GM23338 (cell line): ENCODE results near the gene DHX36. TPM values are rescaled to one million over a fixed set of nuclear protein-coding genes. Genes with fewer than 3 reads are reported as not detected.

ENCODE experiments used
- ATAC-seq: fragments of 200-7000 bp; cut with Tn5 transposase; 3 replicates; pipeline ENCODE4 v1.9.1; 2020
- DNase-seq: peaks from one replicate; pipeline ENCODE4 v3.0.0-alpha.2; 2015; ENCODE audit warnings: low spot score
- H2AFZ ChIP-seq: fragments of 200-600 bp; sonication (generic); 2 replicates; pipeline ENCODE4 v1.8.0; 2016; ENCODE audit warnings: antibody characterized with exemption, mild to moderate bottlenecking, moderate library complexity
- H3F3A ChIP-seq: fragments of 200-600 bp; sonication (generic); replicated peaks from 2 replicates; pipeline ENCODE4 v1.8.0; 2017; ENCODE audit warnings: antibody characterized with exemption, mixed run types, low read depth
- H3K27ac ChIP-seq: fragments of 200-600 bp; sonication (generic); 2 replicates; pipeline ENCODE4 v1.6.1; 2016; ENCODE audit warnings: low read depth
- H3K27me3 ChIP-seq: fragments of 200-600 bp; sonication (generic); 2 replicates; pipeline ENCODE4 v1.8.0; 2016; ENCODE audit warnings: mild to moderate bottlenecking, mixed run types, moderate library complexity; ENCODE audit not compliant: insufficient read depth
- H3K36me3 ChIP-seq: fragments of 200-600 bp; sonication (generic); 2 replicates; pipeline ENCODE4 v1.8.0; 2016; ENCODE audit warnings: mild to moderate bottlenecking; ENCODE audit not compliant: insufficient read depth
- H3K4me1 ChIP-seq: fragments of 200-600 bp; sonication (generic); 2 replicates; pipeline ENCODE4 v1.8.0; 2016; ENCODE audit warnings: mild to moderate bottlenecking, moderate library complexity; ENCODE audit not compliant: insufficient read depth
- H3K4me2 ChIP-seq: fragments of 200-600 bp; sonication (generic); 2 replicates; pipeline ENCODE4 v1.7.1; 2017; ENCODE audit warnings: mixed run types
- H3K4me3 ChIP-seq: fragments of 200-600 bp; sonication (generic); 2 replicates; pipeline ENCODE4 v1.6.1; 2016; ENCODE audit warnings: mixed run types
- H3K79me2 ChIP-seq: fragments of 200-600 bp; sonication (generic); replicated peaks from 2 replicates; pipeline ENCODE4 v1.8.0; 2017; ENCODE audit warnings: mild to moderate bottlenecking; ENCODE audit not compliant: insufficient read depth
- H3K9me2 ChIP-seq: fragments of 200-600 bp; sonication (generic); 2 replicates; pipeline ENCODE4 v1.8.0; 2017; ENCODE audit not compliant: insufficient read depth
- H4K20me1 ChIP-seq: fragments of 200-600 bp; sonication (generic); replicated peaks from 2 replicates; pipeline ENCODE4 v1.8.0; 2017; ENCODE audit warnings: mild to moderate bottlenecking; ENCODE audit not compliant: insufficient read depth
- H3K27ac Mint-ChIP-seq: 2 replicates; pipeline ENCODE4 v1.8.0; 2020; ENCODE audit warnings: inconsistent platforms, mild to moderate bottlenecking, moderate library complexity, mixed read lengths
- H3K27me3 Mint-ChIP-seq: 3 replicates; pipeline ENCODE4 v1.8.0; 2022; ENCODE audit warnings: low read depth, mild to moderate bottlenecking, moderate library complexity, mixed read lengths, inconsistent platforms; ENCODE audit not compliant: insufficient read depth, poor library complexity
- H3K36me3 Mint-ChIP-seq: 3 replicates; pipeline ENCODE4 v1.8.0; 2021; ENCODE audit warnings: low read depth, mild to moderate bottlenecking, inconsistent platforms, moderate library complexity, mixed read lengths
- H3K4me1 Mint-ChIP-seq: 3 replicates; pipeline ENCODE4 v1.8.0; 2020; ENCODE audit warnings: mild to moderate bottlenecking, inconsistent platforms, mixed read lengths
- H3K4me3 Mint-ChIP-seq: 3 replicates; pipeline ENCODE4 v1.8.0; 2021; ENCODE audit warnings: moderate library complexity, mild to moderate bottlenecking, inconsistent platforms, mixed read lengths
- H3K9me3 Mint-ChIP-seq: 3 replicates; pipeline ENCODE4 v1.8.0; 2020; ENCODE audit warnings: moderate library complexity, mild to moderate bottlenecking, inconsistent platforms, mixed read lengths
- CREB1 ChIP-seq: fragments of 250-450 bp; sonication (Bioruptor Pico); IDR thresholded peaks from 2 replicates; pipeline ENCODE4 v1.5.0; 2020; ENCODE audit warnings: low read depth, mild to moderate bottlenecking, moderate library complexity
- EZH2 ChIP-seq: fragments of 200-600 bp; sonication (generic); IDR thresholded peaks from one replicate; pipeline ENCODE4 v1.8.0; 2017; ENCODE audit warnings: antibody characterized with exemption, mild to moderate bottlenecking, low read depth; ENCODE audit not compliant: unreplicated experiment
- EZH2phosphoT487 ChIP-seq: fragments of 200-600 bp; sonication (generic); IDR thresholded peaks from one replicate; pipeline ENCODE4 v1.8.1; 2018; ENCODE audit warnings: antibody characterized with exemption; ENCODE audit not compliant: unreplicated experiment
- JUNB ChIP-seq: IDR thresholded peaks from one replicate; pipeline ENCODE4 v1.6.1; 2016; ENCODE audit warnings: antibody characterized with exemption; ENCODE audit not compliant: unreplicated experiment
- NANOG ChIP-seq: IDR thresholded peaks from 2 replicates; pipeline ENCODE4 v1.6.1; 2016; ENCODE audit warnings: antibody characterized with exemption, borderline replicate concordance
- POLR2AphosphoS5 ChIP-seq: IDR thresholded peaks from 2 replicates; pipeline ENCODE4 v1.6.1; 2016; ENCODE audit warnings: antibody characterized with exemption, low read depth
- STAT1 ChIP-seq: IDR thresholded peaks from one replicate; pipeline ENCODE4 v1.6.1; 2016; ENCODE audit warnings: antibody characterized with exemption; ENCODE audit not compliant: unreplicated experiment
- ZNF114 ChIP-seq: fragments of 250-450 bp; sonication (Bioruptor Pico); IDR thresholded peaks from 2 replicates; pipeline ENCODE4 v1.5.0; 2020; ENCODE audit warnings: mild to moderate bottlenecking, moderate library complexity
- ZNF331 ChIP-seq: fragments of 250-450 bp; sonication (Bioruptor Pico); IDR thresholded peaks from 2 replicates; pipeline ENCODE4 v1.5.0; 2020; ENCODE audit warnings: low read depth, mild to moderate bottlenecking, moderate library complexity
- polyA plus RNA-seq: library from polyadenylated mRNA; unstranded; fragments of >200 nt; fragmentation: Nextera tagmentation; extraction: Ambion mirVana; gene quantifications from 2 replicates; pipeline ENCODE4 v1.2.1, GENCODE V29; 2016
- total RNA-seq: library from RNA; depleted of rRNA; stranded (reverse); fragments of >200 nt; shearing (Covaris generic); gene quantifications from 2 replicates; pipeline ENCODE4 v1.2.3, GENCODE V29; 2014
- TF ChIP-seq, protein P1 (sequence below): IDR thresholded peaks from one replicate; pipeline ENCODE4 v1.6.1; 2018; ENCODE audit warnings: antibody characterized with exemption; ENCODE audit not compliant: unreplicated experiment
- TF ChIP-seq, protein P2 (sequence below): IDR thresholded peaks from 2 replicates; pipeline ENCODE4 v1.6.1; 2016; ENCODE audit warnings: antibody characterized with exemption
- TF ChIP-seq, protein P3 (sequence below): fragments of 250-450 bp; sonication (Bioruptor Pico); IDR thresholded peaks from 2 replicates; pipeline ENCODE4 v1.5.0; 2020; ENCODE audit warnings: mild to moderate bottlenecking, moderate library complexity
- TF ChIP-seq, protein P4 (sequence below), 2 experiments: fragments of 200-600 bp in 1 of 2; sonication (generic) in 1 of 2; conservative IDR thresholded peaks; 2 replicates each; pipeline versions ENCODE4 v1.5.1 to v1.6.1; 2016 to 2017; ENCODE audit warnings: antibody characterized with exemption in 2 of 2, low read depth in 2 of 2, mild to moderate bottlenecking in 2 of 2, moderate library complexity in 1 of 2

DHX36 gene
- total and polyA plus RNA-seq, 2 experiments from 2014 or later: 103 to 110 TPM

DNA sequence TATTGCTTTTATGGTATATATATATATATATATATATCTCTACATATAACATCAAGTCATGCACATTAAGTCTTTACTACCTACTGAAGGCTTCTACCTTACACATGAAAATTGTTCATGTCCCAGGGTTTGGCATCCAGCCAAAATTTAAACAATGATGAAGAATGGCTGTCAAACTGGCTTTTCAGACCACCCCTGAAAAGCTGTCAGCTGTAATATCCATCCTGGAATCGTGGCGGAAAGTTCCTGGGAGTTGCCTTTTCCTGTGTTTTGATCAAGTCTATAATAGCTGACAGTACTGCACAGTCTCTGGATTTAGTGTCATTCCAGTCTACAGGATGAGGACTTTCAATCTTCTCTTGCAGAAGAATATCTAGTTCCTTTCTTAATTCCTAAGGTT is 48.3 kb downstream of the DHX36 start:
- no peak for DNase-seq
- Histone ChIP-seq H3K4me3 (no peak overlapping the region), H2AFZ (no peak overlapping the region), H3K27me3 (no peaks in the 10 kb centered on the region), H3K9me2 (no peaks in the 10 kb centered on the region), H3K79me2 (peaks cover 18% of the 10 kb centered on the region), H3K4me1 (no peaks in the 10 kb centered on the region), H3K36me3 (peaks cover 86% of the 10 kb centered on the region), H3F3A (no peaks in the 10 kb centered on the region), H4K20me1 (peaks cover 9% of the 10 kb centered on the region; the same call in 1 of the 2 replicates), H3K27ac (no peak overlapping the region), H3K4me2 (no peak overlapping the region)
- ATAC-seq: no peak
- Mint-ChIP-seq H3K27ac (no peak overlapping the region), H3K4me3 (no peak overlapping the region), H3K27me3 (no peaks in the 10 kb centered on the region), H3K4me1 (no peaks in the 10 kb centered on the region), H3K36me3 (peaks cover 78% of the 10 kb centered on the region), H3K9me3 (no peaks in the 10 kb centered on the region)
- TF ChIP-seq JUNB: no peak
- TF ChIP-seq POLR2AphosphoS5: no peak
- TF ChIP-seq EZH2phosphoT487: no peak
- TF ChIP-seq NANOG: no peak
- TF ChIP-seq, protein P1, sequence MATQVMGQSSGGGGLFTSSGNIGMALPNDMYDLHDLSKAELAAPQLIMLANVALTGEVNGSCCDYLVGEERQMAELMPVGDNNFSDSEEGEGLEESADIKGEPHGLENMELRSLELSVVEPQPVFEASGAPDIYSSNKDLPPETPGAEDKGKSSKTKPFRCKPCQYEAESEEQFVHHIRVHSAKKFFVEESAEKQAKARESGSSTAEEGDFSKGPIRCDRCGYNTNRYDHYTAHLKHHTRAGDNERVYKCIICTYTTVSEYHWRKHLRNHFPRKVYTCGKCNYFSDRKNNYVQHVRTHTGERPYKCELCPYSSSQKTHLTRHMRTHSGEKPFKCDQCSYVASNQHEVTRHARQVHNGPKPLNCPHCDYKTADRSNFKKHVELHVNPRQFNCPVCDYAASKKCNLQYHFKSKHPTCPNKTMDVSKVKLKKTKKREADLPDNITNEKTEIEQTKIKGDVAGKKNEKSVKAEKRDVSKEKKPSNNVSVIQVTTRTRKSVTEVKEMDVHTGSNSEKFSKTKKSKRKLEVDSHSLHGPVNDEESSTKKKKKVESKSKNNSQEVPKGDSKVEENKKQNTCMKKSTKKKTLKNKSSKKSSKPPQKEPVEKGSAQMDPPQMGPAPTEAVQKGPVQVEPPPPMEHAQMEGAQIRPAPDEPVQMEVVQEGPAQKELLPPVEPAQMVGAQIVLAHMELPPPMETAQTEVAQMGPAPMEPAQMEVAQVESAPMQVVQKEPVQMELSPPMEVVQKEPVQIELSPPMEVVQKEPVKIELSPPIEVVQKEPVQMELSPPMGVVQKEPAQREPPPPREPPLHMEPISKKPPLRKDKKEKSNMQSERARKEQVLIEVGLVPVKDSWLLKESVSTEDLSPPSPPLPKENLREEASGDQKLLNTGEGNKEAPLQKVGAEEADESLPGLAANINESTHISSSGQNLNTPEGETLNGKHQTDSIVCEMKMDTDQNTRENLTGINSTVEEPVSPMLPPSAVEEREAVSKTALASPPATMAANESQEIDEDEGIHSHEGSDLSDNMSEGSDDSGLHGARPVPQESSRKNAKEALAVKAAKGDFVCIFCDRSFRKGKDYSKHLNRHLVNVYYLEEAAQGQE: no peak
- no peak for TF ChIP-seq EZH2
- TF ChIP-seq ZNF114 (CRISPR knock-in tag): no peak
- no peak for TF ChIP-seq CREB1 (CRISPR knock-in tag)
- TF ChIP-seq, protein P2, sequence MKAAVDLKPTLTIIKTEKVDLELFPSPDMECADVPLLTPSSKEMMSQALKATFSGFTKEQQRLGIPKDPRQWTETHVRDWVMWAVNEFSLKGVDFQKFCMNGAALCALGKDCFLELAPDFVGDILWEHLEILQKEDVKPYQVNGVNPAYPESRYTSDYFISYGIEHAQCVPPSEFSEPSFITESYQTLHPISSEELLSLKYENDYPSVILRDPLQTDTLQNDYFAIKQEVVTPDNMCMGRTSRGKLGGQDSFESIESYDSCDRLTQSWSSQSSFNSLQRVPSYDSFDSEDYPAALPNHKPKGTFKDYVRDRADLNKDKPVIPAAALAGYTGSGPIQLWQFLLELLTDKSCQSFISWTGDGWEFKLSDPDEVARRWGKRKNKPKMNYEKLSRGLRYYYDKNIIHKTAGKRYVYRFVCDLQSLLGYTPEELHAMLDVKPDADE: no peak
- TF ChIP-seq STAT1: no peak
- TF ChIP-seq ZNF331 (CRISPR knock-in tag): no peak
- TF ChIP-seq, protein P3, sequence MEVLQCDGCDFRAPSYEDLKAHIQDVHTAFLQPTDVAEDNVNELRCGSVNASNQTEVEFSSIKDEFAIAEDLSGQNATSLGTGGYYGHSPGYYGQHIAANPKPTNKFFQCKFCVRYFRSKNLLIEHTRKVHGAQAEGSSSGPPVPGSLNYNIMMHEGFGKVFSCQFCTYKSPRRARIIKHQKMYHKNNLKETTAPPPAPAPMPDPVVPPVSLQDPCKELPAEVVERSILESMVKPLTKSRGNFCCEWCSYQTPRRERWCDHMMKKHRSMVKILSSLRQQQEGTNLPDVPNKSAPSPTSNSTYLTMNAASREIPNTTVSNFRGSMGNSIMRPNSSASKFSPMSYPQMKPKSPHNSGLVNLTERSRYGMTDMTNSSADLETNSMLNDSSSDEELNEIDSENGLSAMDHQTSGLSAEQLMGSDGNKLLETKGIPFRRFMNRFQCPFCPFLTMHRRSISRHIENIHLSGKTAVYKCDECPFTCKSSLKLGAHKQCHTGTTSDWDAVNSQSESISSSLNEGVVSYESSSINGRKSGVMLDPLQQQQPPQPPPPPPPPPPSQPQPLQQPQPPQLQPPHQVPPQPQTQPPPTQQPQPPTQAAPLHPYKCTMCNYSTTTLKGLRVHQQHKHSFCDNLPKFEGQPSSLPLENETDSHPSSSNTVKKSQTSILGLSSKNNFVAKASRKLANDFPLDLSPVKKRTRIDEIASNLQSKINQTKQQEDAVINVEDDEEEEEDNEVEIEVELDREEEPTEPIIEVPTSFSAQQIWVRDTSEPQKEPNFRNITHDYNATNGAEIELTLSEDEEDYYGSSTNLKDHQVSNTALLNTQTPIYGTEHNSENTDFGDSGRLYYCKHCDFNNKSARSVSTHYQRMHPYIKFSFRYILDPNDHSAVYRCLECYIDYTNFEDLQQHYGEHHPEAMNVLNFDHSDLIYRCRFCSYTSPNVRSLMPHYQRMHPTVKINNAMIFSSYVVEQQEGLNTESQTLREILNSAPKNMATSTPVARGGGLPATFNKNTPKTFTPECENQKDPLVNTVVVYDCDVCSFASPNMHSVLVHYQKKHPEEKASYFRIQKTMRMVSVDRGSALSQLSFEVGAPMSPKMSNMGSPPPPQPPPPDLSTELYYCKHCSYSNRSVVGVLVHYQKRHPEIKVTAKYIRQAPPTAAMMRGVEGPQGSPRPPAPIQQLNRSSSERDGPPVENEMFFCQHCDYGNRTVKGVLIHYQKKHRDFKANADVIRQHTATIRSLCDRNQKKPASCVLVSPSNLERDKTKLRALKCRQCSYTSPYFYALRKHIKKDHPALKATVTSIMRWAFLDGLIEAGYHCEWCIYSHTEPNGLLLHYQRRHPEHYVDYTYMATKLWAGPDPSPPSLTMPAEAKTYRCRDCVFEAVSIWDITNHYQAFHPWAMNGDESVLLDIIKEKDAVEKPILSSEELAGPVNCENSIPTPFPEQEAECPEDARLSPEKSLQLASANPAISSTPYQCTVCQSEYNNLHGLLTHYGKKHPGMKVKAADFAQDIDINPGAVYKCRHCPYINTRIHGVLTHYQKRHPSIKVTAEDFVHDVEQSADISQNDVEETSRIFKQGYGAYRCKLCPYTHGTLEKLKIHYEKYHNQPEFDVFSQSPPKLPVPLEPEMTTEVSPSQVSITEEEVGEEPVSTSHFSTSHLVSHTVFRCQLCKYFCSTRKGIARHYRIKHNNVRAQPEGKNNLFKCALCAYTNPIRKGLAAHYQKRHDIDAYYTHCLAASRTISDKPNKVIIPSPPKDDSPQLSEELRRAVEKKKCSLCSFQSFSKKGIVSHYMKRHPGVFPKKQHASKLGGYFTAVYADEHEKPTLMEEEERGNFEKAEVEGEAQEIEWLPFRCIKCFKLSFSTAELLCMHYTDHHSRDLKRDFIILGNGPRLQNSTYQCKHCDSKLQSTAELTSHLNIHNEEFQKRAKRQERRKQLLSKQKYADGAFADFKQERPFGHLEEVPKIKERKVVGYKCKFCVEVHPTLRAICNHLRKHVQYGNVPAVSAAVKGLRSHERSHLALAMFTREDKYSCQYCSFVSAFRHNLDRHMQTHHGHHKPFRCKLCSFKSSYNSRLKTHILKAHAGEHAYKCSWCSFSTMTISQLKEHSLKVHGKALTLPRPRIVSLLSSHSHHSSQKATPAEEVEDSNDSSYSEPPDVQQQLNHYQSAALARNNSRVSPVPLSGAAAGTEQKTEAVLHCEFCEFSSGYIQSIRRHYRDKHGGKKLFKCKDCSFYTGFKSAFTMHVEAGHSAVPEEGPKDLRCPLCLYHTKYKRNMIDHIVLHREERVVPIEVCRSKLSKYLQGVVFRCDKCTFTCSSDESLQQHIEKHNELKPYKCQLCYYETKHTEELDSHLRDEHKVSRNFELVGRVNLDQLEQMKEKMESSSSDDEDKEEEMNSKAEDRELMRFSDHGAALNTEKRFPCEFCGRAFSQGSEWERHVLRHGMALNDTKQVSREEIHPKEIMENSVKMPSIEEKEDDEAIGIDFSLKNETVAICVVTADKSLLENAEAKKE (CRISPR knock-in tag): no peak
- TF ChIP-seq, protein P4, sequence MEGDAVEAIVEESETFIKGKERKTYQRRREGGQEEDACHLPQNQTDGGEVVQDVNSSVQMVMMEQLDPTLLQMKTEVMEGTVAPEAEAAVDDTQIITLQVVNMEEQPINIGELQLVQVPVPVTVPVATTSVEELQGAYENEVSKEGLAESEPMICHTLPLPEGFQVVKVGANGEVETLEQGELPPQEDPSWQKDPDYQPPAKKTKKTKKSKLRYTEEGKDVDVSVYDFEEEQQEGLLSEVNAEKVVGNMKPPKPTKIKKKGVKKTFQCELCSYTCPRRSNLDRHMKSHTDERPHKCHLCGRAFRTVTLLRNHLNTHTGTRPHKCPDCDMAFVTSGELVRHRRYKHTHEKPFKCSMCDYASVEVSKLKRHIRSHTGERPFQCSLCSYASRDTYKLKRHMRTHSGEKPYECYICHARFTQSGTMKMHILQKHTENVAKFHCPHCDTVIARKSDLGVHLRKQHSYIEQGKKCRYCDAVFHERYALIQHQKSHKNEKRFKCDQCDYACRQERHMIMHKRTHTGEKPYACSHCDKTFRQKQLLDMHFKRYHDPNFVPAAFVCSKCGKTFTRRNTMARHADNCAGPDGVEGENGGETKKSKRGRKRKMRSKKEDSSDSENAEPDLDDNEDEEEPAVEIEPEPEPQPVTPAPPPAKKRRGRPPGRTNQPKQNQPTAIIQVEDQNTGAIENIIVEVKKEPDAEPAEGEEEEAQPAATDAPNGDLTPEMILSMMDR (conservative IDR thresholded peaks at IDR 0.05; ENCODE audit: low read depth in 2 of 2): no peak
